Nephron progenitor cell (in vitro differentiated cells): ENCODE measurements around the gene PKD1L1.

ENCODE experiments used
- DNase-seq: peaks from one replicate; pipeline ENCODE4 v3.0.0; 2021
- H3K27ac Mint-ChIP-seq: 2 replicates; pipeline ENCODE4 v1.8.0; 2021; ENCODE audit warnings: mild to moderate bottlenecking, moderate library complexity, mixed read lengths
- H3K27me3 Mint-ChIP-seq: 2 replicates; pipeline ENCODE4 v1.8.0; 2021; ENCODE audit warnings: mild to moderate bottlenecking, low read depth, mixed read lengths; ENCODE audit not compliant: poor library complexity
- H3K36me3 Mint-ChIP-seq: 2 replicates; pipeline ENCODE4 v1.8.0; 2021; ENCODE audit warnings: low read depth, mixed read lengths
- H3K4me1 Mint-ChIP-seq: 2 replicates; pipeline ENCODE4 v1.8.0; 2021; ENCODE audit warnings: mixed read lengths
- H3K4me3 Mint-ChIP-seq: 2 replicates; pipeline ENCODE4 v1.8.0; 2021; ENCODE audit warnings: mild to moderate bottlenecking, moderate library complexity, mixed read lengths
- H3K9me3 Mint-ChIP-seq: 2 replicates; pipeline ENCODE4 v1.8.0; 2021; ENCODE audit warnings: mild to moderate bottlenecking, moderate library complexity, mixed read lengths
- TF ChIP-seq, protein P1 (sequence below): fragments of 200-600 bp; sonication (generic); IDR thresholded peaks from 2 replicates; pipeline ENCODE4 v1.5.0; 2021; ENCODE audit warnings: antibody characterized with exemption

PKD1L1 gene

DNA sequence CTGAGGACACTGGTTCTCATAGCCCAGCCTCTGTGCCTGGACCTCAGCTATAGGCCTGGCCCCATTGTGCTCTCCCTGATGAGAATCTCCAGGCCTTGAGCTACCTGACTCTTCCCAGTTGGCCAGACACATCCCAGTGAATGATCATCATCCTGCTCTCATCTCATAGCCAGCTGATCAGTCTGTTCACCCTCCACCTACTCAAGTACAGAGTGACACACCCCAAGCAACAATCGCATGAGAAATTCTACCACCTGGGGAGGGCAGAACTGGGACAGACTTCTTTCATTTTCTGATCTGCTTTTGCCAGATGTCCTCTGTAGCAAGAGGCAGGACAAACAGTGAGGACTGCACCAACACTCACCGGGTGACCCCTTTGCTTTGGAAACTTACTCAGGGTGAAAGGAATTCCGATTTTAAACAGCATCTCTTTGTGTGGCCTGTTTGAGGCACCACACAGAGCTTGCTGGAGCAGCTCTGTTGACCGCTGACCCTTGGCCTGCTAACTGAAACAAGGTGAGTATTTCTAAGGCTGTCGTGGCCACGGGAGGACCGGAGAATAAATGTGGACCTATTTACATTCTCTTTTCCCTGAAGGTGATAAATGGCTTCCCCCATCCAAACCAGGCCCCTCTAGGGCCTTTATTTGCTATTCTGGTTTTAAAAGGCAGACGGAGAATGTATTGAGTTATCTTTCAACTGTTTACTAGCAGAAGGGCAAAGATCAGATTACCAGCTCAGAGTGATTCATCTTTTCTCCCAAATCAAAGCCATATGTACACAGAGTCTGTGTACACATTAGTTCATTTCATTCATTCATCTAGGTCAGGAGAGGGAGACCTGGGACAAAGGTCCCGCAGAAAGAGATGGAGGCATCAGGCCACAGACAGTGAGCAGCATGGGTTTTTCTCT lies 184.9 kb downstream of the PKD1L1 start:
- DNase-seq = peak; percentile 57
- peak overlapping the region; percentile 12 for H3K4me3 Mint-ChIP-seq

DNA sequence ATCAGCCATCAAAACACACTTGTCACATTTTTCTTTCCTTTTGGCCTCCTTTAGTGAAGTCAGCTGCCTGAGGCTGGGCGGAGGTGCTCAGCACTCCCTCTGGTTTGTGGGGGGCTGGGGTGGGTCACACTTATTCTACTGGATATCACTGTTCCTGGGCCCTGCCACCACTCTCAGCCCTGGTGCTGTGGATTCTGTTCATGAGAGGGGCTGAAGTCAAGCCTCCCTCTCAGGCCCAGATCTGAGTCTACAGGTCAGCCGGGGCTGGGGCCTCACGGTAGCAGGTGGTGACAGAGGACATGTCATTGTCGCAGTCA lies 185.6 kb downstream of the PKD1L1 start:
- Mint-ChIP-seq H3K9me3 (no peaks in the 10 kb centered on the region), H3K27ac (peak overlapping the region; percentile 98), H3K27me3 (peaks cover 3% of the 10 kb centered on the region), H3K36me3 (no peaks in the 10 kb centered on the region), H3K4me3 (no peak overlapping the region), H3K4me1 (peaks cover 57% of the 10 kb centered on the region)
- DNase-seq = no peak
- TF ChIP-seq, protein P1, sequence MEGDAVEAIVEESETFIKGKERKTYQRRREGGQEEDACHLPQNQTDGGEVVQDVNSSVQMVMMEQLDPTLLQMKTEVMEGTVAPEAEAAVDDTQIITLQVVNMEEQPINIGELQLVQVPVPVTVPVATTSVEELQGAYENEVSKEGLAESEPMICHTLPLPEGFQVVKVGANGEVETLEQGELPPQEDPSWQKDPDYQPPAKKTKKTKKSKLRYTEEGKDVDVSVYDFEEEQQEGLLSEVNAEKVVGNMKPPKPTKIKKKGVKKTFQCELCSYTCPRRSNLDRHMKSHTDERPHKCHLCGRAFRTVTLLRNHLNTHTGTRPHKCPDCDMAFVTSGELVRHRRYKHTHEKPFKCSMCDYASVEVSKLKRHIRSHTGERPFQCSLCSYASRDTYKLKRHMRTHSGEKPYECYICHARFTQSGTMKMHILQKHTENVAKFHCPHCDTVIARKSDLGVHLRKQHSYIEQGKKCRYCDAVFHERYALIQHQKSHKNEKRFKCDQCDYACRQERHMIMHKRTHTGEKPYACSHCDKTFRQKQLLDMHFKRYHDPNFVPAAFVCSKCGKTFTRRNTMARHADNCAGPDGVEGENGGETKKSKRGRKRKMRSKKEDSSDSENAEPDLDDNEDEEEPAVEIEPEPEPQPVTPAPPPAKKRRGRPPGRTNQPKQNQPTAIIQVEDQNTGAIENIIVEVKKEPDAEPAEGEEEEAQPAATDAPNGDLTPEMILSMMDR = no peak

More for the DNA sequence above, 184.9 kb downstream of the PKD1L1 start:
- TF ChIP-seq, protein P1 = no peak
- no peaks in the 10 kb centered on the region for H3K36me3 Mint-ChIP-seq
- H3K4me1 Mint-ChIP-seq = peaks cover 57% of the 10 kb centered on the region
- no peaks in the 10 kb centered on the region for H3K9me3 Mint-ChIP-seq
- peak overlapping the region; percentile 98 for H3K27ac Mint-ChIP-seq
- H3K27me3 Mint-ChIP-seq = peaks cover 3% of the 10 kb centered on the region

DNA sequence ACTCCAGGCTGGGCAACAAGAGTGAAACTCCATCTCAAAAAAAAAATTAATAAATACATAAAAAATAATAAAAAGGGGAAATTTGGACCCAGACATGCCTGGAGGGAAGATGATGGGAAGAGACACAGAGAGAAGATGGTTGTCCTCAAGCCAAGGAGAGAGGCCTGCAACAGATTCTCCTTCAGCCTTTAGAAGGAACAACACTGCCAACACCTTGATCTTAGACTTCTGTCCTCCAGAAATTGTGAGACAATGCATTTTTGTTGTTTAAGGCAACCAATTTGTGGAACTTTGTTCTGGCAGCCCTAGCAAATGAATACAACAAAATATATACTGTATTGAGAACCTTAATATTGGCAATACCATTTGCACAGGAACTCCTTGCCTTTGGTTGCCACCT lies 186.1 kb downstream of the PKD1L1 start:
- no peak for DNase-seq
- TF ChIP-seq, protein P1 = no peak
- H3K9me3 Mint-ChIP-seq = no peaks in the 10 kb centered on the region
- peaks cover 56% of the 10 kb centered on the region for H3K4me1 Mint-ChIP-seq
- H3K27me3 Mint-ChIP-seq = peaks cover 3% of the 10 kb centered on the region
- no peaks in the 10 kb centered on the region for H3K36me3 Mint-ChIP-seq
- H3K27ac Mint-ChIP-seq = no peak overlapping the region
- no peak overlapping the region for H3K4me3 Mint-ChIP-seq

DNA sequence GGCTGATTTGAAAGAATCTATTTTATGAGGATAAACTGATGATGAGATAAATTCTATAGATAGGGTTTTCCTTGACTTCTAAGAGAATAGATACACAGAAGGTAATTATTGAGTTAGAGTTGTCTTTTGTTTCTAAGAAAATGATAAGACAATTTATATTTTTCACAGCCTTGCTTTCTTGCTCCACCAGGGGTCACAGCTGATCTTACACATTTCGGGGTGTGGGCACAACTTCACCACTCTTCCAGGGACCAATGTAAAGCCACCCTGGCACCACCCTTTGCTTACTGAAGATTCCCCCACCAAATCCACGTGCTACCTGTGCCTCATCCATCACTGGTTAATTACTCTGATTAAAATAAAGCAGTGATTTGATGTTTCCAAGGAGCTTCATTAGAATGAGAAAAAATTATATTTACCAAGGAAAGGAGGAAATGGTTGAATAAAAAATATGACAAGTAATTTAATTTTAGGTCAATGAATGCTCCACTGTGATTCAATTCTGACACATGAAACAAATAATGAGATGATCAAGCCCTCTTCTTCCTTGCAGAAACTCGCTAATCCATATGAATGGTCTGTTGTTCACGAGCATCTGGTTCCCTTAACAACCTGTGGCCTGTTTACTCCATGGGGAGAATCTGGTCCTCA lies 189.1 kb downstream of the PKD1L1 start:
- Mint-ChIP-seq H3K27me3 (peaks cover 3% of the 10 kb centered on the region), H3K27ac (no peak overlapping the region), H3K9me3 (no peaks in the 10 kb centered on the region), H3K4me3 (no peak overlapping the region), H3K4me1 (peaks cover 38% of the 10 kb centered on the region), H3K36me3 (no peaks in the 10 kb centered on the region)
- DNase-seq = no peak
- TF ChIP-seq, protein P1 = peak; percentile 9

DNA sequence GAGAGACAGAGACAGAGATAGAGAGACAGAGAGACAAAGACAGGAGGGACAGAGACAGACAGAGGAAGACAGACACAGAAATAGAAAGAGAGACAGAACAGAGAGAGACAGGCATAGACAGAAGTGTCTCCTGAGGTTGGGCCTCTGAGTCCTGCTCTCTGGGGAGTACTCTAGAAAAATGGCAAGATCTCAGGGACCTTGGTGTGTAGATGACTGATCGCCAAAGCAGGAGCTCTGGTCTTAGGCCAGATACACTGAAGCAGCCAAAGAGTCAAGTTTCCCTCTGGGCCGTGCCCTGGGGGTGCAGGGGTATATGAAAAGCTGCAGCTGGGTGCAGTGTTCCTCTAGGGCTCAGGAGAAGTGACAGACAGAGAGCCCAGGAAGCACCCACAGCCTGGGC lies 189.7 kb downstream of the PKD1L1 start:
- no peak for DNase-seq
- peaks cover under 1% of the 10 kb centered on the region for H3K9me3 Mint-ChIP-seq
- peaks cover 32% of the 10 kb centered on the region for H3K4me1 Mint-ChIP-seq
- H3K4me3 Mint-ChIP-seq = no peak overlapping the region
- TF ChIP-seq, protein P1 = no peak
- H3K36me3 Mint-ChIP-seq = peaks cover under 1% of the 10 kb centered on the region
- peak overlapping the region; percentile 95 for H3K27ac Mint-ChIP-seq
- H3K27me3 Mint-ChIP-seq = peaks cover 3% of the 10 kb centered on the region
